Stimulated activated CD8-positive, alpha-beta memory T cell treated with anti-CD3 and anti-CD28 coated beads, Interleukin-15, amount 100 ng/mL, for 1 hour (primary cell): ENCODE measurements around the gene SMIM35.
"Not testable (repeated sequence)": the region's sequence is repeated elsewhere in the genome, so short reads cannot be mapped to it uniquely, and the experiment has no call there.

Source experiments
- DNase-seq: peaks from one replicate; pipeline ENCODE4 v3.0.0-alpha.2; 2020; ENCODE audit warnings: low read depth

Gene SMIM35

DNA sequence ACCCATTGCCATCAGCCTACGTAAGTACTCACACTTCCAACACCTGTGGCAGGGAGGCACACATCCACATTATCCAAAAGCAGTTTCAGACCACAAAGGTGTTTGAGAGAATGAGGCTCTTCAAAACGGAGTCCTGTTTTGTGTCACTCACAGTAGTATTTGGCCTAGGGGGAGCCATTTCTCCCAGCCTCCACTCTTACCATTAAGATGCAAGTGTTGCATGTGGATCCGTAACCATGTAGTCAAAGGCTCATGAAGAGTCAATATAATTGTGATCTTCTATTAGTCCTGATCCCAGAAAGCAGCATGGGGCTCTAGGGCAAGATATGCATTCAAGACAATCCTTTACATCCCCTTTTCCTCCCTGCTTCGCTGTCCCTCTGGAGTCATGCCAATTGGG, 59.1 kb downstream of the SMIM35 start:
- DNase-seq: no peak

DNA sequence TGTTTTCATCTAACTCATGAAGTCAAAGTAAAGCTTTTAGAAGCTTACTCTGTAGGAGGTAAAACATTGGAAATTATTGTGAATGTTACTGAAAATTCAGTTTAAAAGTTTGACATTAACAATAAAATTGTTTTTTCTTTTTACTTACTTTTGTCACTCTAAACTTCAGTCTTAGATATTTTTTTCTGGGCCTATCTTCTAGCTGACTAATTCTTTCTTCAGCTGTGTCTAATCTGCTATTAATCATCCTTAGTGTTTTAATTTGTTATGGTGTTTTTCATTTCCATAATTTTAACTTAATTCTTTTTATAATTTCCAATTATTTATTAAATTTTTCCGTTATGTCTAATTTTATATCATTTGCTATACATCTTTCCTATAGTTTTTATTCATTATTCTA, 65.6 kb downstream of the SMIM35 start:
- DNase-seq: no peak

DNA sequence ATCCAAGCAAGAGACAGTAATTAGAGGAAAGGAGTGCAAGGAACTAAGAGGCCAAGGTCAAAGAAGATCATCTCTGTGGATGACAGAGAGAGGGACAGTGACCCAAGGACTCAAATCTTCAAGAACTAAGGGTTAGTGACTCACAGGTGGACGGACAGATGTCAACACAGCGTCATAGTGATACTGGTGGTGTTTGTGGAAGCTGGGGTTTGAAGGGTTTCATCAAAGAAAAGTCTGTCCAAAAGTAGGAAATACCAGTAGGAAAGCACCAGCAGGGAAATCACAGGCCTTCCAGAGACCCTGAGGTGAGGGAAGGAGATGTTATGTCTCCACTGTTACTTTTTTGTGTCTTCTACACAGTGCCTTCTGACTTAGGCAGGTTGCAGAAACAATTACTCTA, 68.4 kb downstream of the SMIM35 start:
- no peak for DNase-seq

DNA sequence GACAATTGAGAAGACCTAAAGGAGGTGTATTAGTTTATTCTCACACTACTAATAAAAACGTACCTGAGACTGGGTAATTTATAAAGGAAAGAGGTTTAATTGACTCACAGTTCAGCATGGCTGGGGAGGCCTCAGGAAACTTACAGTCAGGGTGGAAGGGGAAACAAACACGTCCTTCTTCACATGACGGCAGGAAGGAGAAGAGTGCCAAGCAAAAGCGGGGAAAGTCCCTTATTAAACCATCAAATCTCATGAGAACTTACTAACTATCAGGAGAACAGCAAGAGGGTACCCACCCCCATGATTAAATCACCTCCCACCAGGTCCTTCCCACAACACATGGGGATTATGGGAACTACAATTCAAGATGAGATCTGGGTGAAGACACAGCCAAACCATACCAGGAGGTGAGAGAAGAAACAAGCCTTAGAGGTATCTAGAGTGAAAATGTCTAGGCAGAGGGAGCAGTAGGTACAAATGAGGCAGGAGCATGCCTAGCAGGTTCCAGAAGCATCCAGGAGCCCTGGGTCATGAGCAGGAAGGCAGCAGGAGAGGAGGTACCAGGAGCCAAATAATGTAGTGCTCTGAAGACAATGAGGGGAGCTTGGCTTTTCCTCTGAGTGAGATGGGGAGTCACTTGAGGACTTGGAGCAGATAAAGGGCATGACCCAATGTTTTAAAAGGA, 69.0 kb downstream of the SMIM35 start:
- DNase-seq: no peak

DNA sequence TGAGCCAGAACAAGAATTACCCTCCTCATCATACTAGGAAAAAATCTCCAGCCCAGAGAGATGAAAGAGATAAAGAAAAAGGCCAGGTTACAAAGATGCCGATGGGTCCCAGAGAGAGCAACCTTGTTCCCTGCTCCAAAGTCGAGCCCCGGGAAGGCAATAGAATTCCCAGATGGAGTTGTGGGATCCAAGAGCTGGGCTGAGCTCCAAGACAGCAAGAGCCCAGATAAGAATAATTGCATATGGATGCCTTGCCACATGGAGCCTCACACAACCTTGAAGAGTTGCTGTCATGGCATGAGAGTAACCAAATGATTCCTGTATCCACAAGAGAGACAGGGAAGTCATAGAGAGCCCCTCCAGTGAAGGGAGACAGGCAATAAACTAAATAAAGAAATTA, 69.7 kb downstream of the SMIM35 start:
- no peak for DNase-seq

DNA sequence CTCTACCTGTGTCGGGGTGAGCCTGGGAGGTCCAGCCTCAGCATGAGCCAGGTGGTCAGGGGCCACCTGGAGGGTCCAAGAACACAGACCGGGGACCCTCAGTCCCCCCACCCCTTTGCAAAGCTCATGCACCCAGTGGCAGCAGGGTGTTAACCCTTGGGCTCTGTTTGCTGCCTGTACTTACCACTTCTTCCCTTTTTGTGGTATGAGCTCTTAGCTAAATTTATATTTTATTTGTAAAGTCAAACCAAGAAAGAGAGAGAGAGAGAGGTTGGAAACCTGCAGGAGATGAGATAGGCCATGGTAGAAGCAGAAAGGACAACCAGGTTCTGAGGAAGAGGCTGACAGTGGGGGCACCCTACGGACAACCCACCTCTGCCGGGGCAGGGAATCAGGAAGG, 70.7 kb downstream of the SMIM35 start:
- no peak for DNase-seq

DNA sequence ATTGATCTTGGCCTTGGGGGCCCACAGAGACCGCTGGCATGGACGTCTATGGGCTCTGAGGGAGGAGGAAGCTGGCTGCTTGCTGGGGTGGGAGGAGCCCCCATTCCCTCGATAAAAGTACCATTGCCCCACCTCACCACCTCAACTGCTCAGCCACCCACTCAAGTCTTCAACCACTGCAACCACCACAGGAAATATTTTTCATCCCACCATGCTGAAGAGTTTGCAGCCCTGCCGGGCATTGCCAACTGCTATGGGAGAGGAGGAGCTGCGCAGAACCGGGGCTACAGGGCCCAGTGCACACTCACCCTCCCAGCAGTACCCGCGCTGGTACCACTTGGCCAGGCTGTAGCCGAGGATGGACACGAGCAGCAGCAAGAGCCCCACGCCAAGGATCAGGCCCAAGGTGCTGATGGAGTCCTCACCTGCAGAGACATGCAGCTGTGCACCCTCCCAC, 71.3 kb downstream of the SMIM35 start:
- DNase-seq: no peak

DNA sequence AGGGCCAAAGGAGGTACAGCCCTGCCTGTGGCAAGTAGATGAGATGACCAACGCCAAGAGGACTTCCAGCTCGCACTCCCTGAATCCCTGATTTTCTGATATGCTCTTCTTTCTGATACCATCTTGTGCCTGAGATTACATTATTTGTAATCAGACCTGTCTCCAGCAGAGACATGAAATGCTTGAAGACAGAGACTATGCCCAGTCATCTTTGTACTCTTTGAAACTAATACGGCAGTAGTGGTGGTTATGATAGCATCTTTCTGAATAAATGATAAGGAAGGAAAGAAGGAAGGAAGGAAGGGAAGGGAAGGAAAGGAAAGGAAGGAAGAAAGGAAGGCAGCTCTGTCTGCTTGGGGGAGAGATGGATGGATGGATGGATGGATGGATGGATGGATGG, 72.7 kb downstream of the SMIM35 start:
- DNase-seq: no peak

DNA sequence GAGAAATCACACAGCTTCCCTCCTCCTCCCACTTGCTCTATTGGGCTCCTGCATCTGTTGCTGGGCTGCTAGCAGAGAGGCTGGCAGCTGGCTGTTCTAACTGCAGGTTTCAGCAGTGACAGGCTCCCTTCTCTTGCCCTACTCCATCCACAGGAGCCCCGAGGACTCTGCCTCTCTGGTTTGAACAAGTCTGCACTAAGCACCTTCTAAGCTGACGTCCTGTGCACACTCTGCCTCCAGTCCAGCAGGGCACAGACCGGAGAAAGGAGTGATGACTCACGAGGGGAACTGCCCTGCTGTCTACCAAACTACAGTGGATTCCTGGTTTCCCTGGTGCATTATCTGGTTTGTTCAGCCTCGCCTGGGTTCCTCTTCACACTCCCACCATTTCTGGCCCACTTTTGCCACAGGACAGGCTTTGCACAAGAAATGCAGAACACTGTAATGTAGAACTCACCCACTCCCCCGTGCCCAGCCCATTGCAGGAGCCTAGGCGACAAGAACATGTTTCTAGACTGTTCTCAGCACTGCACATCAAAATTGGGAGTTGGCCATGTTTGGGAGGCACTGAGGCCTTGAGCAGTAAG, 74.6 kb downstream of the SMIM35 start:
- DNase-seq: no peak

DNA sequence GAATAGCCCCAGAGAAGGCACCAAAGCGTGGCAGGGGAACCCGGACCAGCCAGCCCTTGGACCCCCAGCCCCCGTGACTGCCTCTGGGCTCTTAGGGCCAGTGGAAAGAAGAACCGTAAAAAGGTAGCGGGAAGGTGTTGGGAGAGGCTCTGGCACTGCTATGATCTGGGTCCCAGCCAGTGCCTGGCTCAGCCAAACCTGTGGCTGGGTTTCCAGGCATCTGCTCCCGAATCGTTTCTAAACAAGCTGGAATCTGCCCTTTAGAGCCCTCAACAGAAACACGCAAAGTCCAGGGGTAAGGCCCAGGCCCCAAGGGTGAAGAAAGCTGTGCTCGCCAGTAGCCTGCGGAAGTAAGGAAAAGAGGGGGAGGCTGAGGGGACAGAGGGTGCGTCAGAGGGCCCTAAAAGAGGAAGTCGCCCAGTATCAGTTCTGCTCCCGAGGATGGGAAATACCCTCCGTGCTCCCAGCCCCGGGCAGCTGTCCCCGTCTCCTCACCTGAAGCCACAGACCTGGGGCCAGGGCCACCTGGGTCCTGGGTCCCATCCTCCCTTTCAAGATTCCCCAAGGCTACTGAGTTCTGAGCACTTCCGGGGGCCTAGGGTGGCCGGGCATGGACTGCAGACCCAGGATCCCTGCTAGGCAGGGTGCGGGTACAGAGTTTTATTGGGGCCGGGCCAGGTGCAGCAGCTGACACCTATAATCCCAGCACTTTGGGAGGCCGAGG, 75.9 kb downstream of the SMIM35 start:
- DNase-seq: no peak

DNA sequence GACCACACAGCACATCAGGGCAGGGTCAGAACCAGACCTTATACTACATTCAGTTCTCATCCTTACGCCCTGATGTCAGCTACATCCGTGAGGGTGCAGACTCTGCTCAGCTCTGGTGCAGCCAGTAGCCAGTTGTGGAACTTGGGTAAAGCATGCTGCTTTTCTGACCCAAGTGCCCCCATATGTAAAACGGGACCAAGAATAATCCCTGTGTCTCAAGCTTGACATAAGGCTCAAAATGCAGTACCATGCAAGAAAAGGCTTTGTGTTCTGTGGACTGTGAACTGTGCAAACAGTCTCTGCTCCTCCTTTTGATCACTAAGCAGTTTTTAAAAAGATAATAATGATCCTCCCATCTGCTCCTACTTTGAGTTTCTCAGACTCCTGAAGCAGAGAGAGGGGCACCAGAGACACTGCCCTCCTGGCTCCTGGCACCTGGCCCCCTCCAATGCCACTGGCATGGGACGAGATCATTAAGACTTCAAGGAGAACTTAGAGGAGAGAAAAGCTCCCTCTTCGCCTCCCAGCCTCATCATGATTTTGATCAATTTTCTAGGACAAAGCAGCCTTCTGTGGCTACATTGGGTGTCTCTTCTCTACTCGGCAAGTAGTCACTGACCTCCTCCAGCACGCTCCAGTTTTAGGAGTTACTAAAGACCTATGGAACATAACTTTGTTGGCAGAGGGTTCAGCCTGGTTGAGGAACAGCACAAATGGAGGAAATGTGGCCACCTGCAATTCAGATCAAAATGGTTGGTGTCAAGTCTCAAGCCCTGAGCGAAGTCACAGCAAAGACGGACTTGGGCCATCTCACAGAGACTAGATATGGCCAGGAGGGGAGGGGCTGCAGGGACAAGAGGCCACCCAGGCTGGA, 76.7 kb downstream of the SMIM35 start:
- no peak for DNase-seq

DNA sequence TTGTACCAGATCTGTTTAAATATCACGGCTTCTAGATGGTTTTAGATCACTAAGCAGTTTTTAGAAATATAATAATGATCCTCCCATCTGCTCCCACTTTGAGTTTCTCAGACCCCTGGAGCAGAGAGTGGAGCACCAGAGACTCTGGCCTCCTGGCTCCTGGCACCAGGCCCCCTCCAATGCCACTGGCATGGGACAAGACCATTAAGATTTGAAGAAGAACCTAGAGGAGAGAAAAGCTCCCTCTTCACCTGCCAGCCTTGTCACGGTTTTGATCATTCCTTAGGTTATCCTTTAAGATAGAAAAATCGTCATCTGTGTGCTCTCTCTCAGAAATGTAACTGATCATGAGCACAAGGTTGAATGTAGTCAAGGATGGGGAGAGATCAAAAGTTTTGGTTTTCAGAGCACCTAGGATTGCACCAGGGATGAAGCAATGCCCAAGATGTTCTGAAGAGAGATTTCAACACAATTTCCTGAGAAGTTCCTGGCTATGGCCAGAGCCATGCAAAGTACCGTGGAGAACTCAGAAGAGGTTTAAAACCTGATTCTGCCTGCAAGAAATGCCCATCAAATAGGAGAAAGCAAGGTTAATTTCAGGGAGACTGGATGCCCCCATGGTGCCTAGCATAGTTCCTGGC, 78.4 kb downstream of the SMIM35 start:
- no peak for DNase-seq

DNA sequence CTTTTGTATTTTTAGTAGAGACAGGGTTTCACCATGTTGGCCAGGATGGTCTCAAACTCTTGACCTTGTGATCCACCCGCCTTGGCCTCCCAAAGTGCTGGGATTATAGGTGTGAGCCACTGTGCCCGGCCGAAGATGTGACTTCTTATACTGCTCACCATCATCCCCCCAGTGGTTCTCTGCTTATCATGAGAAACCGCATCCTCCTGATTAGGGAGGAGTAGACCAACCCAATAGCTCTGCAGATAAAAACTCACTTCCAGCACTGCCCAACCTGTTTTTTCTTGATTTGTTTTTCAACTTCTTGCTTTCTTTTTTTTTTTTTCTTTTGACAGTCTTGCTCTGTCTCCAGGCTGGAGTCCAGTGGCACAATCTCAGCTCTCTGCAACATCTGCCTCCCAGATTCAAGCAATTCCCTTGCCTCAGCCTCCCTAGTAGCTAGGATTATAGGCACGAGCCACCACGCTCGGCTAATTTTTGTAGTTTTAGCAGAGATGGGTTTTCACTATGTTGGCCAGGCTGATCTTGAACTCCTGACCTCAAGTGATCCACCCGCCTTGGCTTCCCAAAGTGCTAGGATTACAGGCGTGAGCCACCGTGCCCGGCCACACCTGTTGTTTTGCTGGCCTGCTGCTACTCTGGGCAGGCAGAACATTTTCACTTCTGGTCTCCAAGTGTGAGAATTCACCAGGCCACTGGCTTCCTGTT, 79.0 kb downstream of the SMIM35 start:
- DNase-seq: not testable (repeated sequence)

DNA sequence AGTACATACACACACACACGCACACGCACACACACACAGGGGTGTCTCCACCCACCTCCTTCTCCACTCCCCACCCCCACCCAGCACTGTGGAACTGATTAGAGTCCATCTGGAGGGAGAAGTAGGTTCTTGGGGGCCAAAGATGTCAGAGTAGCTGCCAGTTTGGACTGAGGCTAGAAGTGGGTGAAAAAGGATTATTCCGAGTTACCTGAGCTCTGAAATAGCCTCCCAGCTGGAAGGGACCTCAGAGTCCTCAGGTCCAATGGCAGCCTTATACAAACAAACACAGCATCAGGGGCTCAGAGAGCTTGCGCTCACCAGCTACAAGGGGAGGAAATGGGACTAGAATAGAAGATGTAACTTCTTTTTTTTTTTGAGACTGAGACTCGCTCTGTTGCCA, 79.7 kb downstream of the SMIM35 start:
- DNase-seq: no peak

DNA sequence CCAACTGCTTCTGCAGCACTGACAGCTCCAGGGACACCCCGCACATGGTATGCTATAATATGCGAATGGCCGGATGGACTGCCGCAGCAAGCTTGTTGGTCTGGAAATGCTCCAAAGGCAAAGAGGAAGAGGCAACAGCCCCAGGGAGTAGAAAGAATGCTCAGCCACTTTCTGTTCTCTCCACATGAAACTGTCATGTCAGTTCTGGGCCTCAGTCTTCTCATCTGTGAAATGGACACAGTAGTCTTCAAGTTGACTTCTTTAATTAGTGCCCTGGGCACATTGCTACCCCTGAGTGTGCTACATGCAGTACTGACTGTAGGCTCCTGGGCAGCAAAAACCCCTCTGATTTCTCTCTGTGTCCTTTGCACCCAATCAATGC, 80.6 kb downstream of the SMIM35 start:
- no peak for DNase-seq

DNA sequence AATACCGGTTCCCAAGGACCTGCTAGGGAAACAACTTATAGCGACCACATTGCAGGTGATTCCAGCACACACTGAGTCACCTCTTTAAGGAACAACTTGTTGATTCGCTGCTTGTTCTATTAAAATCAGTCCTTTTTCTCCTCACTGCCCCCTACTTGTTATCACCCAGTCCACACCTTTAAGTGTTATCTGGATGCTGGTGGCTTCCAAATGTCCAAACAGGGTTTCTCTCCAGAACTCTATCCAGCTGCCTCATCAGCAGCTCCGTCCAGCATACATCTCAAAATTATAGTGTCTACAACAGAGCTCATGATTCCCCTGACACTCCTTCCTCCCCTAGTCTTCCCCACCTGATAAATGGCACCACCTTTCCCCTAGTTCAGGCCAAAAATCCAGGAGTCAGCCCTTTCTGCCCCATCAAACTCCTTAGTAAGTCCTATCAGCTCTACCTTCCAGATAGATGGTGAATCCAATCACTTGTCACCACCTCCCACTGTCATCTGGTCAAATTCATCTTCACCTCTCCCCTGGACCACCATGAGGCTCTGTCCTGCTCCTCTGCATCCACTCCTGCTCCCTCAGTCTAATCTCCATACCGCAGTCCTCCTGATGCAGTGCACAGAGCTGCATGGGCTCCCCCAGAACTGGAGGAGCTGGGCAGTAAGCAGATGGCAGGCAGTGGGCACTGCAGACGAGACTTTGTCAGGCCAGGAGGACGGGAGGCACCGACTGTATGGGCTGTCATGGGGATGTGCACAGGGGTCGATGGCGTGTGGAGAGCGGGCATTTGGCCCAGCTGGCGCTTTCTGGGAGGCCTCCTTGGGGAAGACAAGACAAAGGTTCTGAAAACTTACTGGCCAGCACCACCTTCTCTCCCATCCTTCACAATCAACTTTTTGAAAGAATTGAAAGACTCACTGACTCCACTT, 81.3 kb downstream of the SMIM35 start:
- DNase-seq: no peak

DNA sequence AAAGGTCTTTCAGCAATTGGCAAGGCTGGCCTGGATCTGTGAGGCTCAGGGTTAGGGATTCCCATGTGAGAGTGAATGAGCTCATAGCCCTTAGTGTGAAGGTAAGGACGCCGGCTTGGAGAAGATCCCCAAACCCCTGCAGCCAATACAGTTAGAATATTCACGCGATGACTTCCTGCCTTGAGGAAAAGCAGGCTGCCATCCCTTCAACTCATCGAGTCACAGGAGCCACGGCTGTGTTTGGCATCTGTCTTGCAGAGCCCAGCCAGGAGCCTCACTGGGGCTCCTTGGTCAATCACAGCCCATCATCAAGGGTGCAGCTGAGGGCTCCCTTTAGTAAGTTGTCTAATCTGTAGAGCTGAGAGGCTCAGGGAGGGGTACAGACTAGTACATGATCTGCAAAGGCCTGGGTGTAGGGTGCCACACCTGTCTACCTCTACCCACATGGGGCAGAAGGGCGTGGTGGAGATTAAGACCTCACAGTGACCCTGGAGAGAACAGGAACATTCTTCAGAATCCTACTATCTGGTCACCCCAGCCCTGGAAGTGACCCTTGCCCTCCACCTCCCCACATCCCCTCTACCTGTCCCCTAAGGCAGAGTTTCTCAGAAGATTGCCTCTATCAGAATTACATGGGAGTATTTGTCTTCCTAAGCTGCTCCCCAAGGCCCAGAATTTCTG, 82.1 kb downstream of the SMIM35 start:
- no peak for DNase-seq

DNA sequence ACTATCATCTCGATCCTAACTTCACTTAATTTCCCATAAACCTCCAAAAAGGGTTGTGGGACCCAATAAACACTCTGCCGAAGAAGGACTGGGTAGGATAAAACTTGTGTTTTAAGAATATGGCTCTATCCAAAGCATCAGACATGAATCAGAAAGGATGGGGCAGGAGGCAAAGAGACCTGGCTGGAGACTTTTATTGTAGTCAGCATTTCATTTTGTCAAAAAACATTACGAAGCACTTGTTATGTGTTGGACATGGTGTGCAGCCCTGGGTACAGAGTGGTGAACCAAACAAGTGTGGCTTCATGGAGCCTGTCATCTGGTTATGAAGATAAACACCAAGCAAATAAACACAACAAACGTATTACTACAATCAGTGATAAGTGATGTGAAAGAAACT, 83.3 kb downstream of the SMIM35 start:
- no peak for DNase-seq

DNA sequence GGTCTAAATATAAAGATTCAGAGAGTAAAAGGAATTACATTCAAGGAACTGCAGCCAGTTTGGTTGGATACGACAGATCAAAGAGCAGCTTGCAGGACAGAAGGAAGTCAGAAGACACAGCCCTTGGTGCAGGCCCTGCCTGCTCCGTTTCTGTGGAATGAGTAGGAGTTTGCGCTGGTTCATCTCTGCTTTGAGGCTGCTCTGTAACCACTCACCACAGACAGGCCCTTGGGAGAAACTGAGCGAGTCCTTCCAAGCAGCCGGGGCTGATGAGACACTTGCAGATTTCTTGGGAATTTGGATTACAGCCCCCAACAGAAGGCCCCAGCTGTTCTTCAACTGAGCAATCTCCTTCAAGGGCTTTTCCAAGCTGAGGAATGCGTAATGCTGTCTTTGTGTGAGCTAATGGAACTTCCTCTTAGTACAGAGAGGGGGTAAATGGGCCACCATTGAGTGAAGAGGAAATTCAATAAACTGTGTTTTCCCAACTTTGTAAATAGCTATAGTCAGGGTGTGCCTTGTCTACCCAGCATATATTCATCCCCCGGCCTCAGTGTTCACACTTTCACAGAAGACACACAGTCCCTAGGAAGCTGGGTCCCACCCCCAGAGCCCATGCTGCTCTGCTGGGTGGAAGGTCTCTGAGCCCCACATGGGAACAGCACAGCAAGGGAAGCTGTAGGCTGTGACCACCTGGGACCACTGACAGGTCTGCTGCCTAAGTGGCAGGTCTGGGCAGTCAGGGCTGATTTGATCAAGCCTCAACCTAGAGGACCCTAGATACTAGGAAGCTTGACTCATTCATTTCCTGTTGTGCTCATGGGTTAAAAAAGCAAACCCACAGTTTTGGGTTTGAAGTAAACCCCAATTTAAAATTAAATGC, 84.0 kb downstream of the SMIM35 start:
- no peak for DNase-seq
